Neural crest cell (in vitro differentiated cells): Measurements from ENCODE around the gene B3GNT4. TPM values are rescaled to one million over a fixed set of nuclear protein-coding genes. Genes with fewer than 3 reads are reported as not detected.
A peak's percentile ranks its signal among the peaks of the same experiment; 100 is the strongest.

Source experiments
- DNase-seq: peaks from one replicate; pipeline ENCODE4 v3.0.0; 2021; ENCODE audit warnings: low read depth, mixed read lengths, low spot score
- H3K27ac Mint-ChIP-seq: one replicate; pipeline ENCODE4 v1.8.0; 2021; ENCODE audit warnings: mild to moderate bottlenecking, mixed read lengths; ENCODE audit not compliant: unreplicated experiment
- H3K27me3 Mint-ChIP-seq: 2 replicates; pipeline ENCODE4 v1.8.0; 2021; ENCODE audit warnings: low read depth, mild to moderate bottlenecking, mixed read lengths
- H3K36me3 Mint-ChIP-seq: 2 replicates; pipeline ENCODE4 v1.8.0; 2021; ENCODE audit warnings: low read depth, mild to moderate bottlenecking, mixed read lengths
- H3K4me1 Mint-ChIP-seq: 2 replicates; pipeline ENCODE4 v1.8.0; 2021; ENCODE audit warnings: mixed read lengths
- H3K4me3 Mint-ChIP-seq: one replicate; pipeline ENCODE4 v1.8.0; 2021; ENCODE audit warnings: mild to moderate bottlenecking, mixed read lengths
- H3K9me3 Mint-ChIP-seq: 2 replicates; pipeline ENCODE4 v1.8.0; 2021; ENCODE audit warnings: mixed read lengths
- CTCF ChIP-seq: fragments of 200-600 bp; sonication (generic); conservative IDR thresholded peaks from 2 replicates; pipeline ENCODE4 v1.5.0; 2021; ENCODE audit warnings: antibody characterized with exemption, mild to moderate bottlenecking
- total RNA-seq: library from RNA; stranded (reverse); gene quantifications from 2 replicates; pipeline ENCODE4 v1.2.1, GENCODE V29; 2021

The B3GNT4 gene
- total RNA-seq, 1 donor from 2014 or later: 0.19 TPM

GRCh38 chr12:122232691-122233090, 29.2 kb downstream of the B3GNT4 start:
- no peak overlapping the region for H3K27ac Mint-ChIP-seq
- H3K4me3 Mint-ChIP-seq: no peak overlapping the region
- H3K4me1 Mint-ChIP-seq: no peaks in the 10 kb centered on the region
- TF ChIP-seq CTCF: no peak
- H3K9me3 Mint-ChIP-seq: no peaks in the 10 kb centered on the region
- H3K27me3 Mint-ChIP-seq: no peaks in the 10 kb centered on the region
- DNase-seq: no peak
- peaks cover 6% of the 10 kb centered on the region for H3K36me3 Mint-ChIP-seq

- Mint-ChIP-seq H3K9me3 (no peaks in the 10 kb centered on the region), H3K27me3 (no peaks in the 10 kb centered on the region), H3K27ac (no peak overlapping the region), H3K4me1 (no peaks in the 10 kb centered on the region), H3K4me3 (no peak overlapping the region), H3K36me3 (peaks cover 6% of the 10 kb centered on the region)
- no peak for TF ChIP-seq CTCF
- DNase-seq: no peak
Measured at GRCh38 chr12:122235741-122236140, 32.2 kb downstream of the B3GNT4 start.

DNA sequence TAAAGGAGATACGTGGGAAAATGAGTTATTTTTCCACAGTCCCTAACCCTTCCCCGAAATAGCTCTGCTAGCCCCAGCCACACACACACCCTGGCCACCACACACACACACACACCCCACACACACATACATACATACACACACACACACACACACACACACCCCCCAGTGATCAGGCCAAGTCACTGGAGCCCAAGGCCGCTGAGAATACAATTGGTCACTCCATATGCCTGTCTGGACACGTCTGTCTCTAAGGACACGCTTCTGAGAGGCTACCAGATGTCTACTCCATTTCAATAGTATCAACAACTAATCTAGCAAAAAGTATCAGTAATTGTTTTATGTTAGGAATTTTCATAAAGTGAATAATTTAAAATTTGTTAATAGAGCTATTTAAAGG, 35.4 kb downstream of the B3GNT4 start:
- Mint-ChIP-seq H3K4me1 (no peaks in the 10 kb centered on the region), H3K4me3 (no peak overlapping the region), H3K9me3 (no peaks in the 10 kb centered on the region), H3K27me3 (no peaks in the 10 kb centered on the region), H3K36me3 (peaks cover 10% of the 10 kb centered on the region), H3K27ac (peak overlapping the region; percentile 40)
- TF ChIP-seq CTCF: no peak
- no peak for DNase-seq

DNA sequence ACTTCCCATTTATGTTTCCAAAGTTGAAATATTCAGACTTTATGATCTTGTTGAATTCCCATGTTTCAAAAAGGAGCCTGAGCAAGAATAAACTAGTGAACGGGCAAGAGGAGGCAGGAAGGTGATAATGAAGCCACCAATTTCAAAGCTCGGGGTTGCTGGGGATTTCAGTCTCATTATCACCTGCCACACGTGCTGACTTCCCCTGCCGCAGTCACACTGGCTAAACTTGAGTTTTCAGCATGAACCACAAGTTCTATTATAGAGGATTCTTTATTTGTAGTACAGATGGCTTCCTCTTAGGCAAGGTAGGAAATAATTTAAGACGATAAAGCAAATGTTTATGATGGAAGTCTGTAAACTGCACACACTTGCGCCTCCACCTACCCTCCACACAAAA, 40.5 kb downstream of the B3GNT4 start:
- no peak for DNase-seq
- peaks cover 4% of the 10 kb centered on the region for H3K36me3 Mint-ChIP-seq
- H3K27ac Mint-ChIP-seq: no peak overlapping the region
- no peaks in the 10 kb centered on the region for H3K9me3 Mint-ChIP-seq
- H3K4me3 Mint-ChIP-seq: no peak overlapping the region
- H3K4me1 Mint-ChIP-seq: no peaks in the 10 kb centered on the region
- TF ChIP-seq CTCF: no peak
- H3K27me3 Mint-ChIP-seq: no peaks in the 10 kb centered on the region

GRCh38 chr12:122244565-122245371, 41.3 kb downstream of the B3GNT4 start:
- TF ChIP-seq CTCF: no peak
- Mint-ChIP-seq H3K9me3 (no peaks in the 10 kb centered on the region), H3K27me3 (no peaks in the 10 kb centered on the region), H3K4me3 (no peak overlapping the region), H3K4me1 (no peaks in the 10 kb centered on the region), H3K27ac (no peak overlapping the region), H3K36me3 (peaks cover 4% of the 10 kb centered on the region)
- DNase-seq: no peak
